ENCODE data around the gene CAPNS1.
"Not testable (repeated sequence)": the region's sequence is repeated elsewhere in the genome, so short reads cannot be mapped to it uniquely, and the experiment has no call there.

GRCh38 chr19:36186722-36187121 is 46.9 kb downstream of the CAPNS1 start:
- TF ChIP-seq POLR2A (IDR thresholded peaks at IDR 0.05); CTCF (IDR thresholded peaks at IDR 0.05 in 4 of 5, conservative IDR thresholded peaks at IDR 0.05 in 1 of 5): not testable (repeated sequence)

All from gastrocnemius medialis (tissue), 4 donors.